Type B pancreatic cell (in vitro differentiated cells): ENCODE measurements around the gene PPM1A. TPM values are rescaled to one million over a fixed set of nuclear protein-coding genes. Genes with fewer than 3 reads are reported as not detected.

Experiments used
- DNase-seq: peaks from one replicate; pipeline ENCODE4 v3.0.0; 2021; ENCODE audit warnings: mixed read lengths; ENCODE audit not compliant: unreplicated experiment; ENCODE audit errors: extremely low spot score
- H3K27ac Mint-ChIP-seq: 2 replicates; pipeline ENCODE4 v1.8.0; 2021; ENCODE audit warnings: mild to moderate bottlenecking, mixed read lengths
- H3K27me3 Mint-ChIP-seq: 2 replicates; pipeline ENCODE4 v1.8.0; 2021; ENCODE audit warnings: mixed read lengths
- H3K36me3 Mint-ChIP-seq: 2 replicates; pipeline ENCODE4 v1.8.0; 2021; ENCODE audit warnings: mixed read lengths
- H3K4me1 Mint-ChIP-seq: one replicate; pipeline ENCODE4 v1.8.0; 2021; ENCODE audit warnings: mixed read lengths; ENCODE audit not compliant: unreplicated experiment
- H3K4me3 Mint-ChIP-seq: 2 replicates; pipeline ENCODE4 v1.8.0; 2021; ENCODE audit warnings: mild to moderate bottlenecking, mixed read lengths
- H3K9me3 Mint-ChIP-seq: 2 replicates; pipeline ENCODE4 v1.8.0; 2021; ENCODE audit warnings: mixed read lengths
- CTCF ChIP-seq: fragments of 200-600 bp; sonication (generic); conservative IDR thresholded peaks from 2 replicates; pipeline ENCODE4 v1.5.0; 2021; ENCODE audit warnings: antibody characterized with exemption, mild to moderate bottlenecking
- total RNA-seq: library from RNA; stranded (reverse); gene quantifications from 2 replicates; pipeline ENCODE4 v1.2.1, GENCODE V29; 2021; ENCODE audit warnings: low replicate concordance

PPM1A gene
- total RNA-seq, 1 donor from 2014 or later: 34.5 TPM

- no peak overlapping the region for H3K4me3 Mint-ChIP-seq
- H3K27me3 Mint-ChIP-seq: no peaks in the 10 kb centered on the region
- H3K27ac Mint-ChIP-seq: no peak overlapping the region
- DNase-seq: no peak
- no peaks in the 10 kb centered on the region for H3K4me1 Mint-ChIP-seq
- no peaks in the 10 kb centered on the region for H3K36me3 Mint-ChIP-seq
- peaks cover 7% of the 10 kb centered on the region for H3K9me3 Mint-ChIP-seq
- no peak for TF ChIP-seq CTCF
Measured at GRCh38 chr14:60229614-60230013, 19.4 kb upstream of the PPM1A start.

GRCh38 chr14:60232185-60232584, 16.8 kb upstream of the PPM1A start:
- H3K36me3 Mint-ChIP-seq: no peaks in the 10 kb centered on the region
- H3K9me3 Mint-ChIP-seq: peaks cover 7% of the 10 kb centered on the region
- H3K4me3 Mint-ChIP-seq: no peak overlapping the region
- no peaks in the 10 kb centered on the region for H3K4me1 Mint-ChIP-seq
- TF ChIP-seq CTCF: no peak
- no peak overlapping the region for H3K27ac Mint-ChIP-seq
- no peaks in the 10 kb centered on the region for H3K27me3 Mint-ChIP-seq
- no peak for DNase-seq

- Mint-ChIP-seq H3K9me3 (peaks cover 7% of the 10 kb centered on the region), H3K4me3 (no peak overlapping the region), H3K36me3 (no peaks in the 10 kb centered on the region), H3K27me3 (no peaks in the 10 kb centered on the region), H3K4me1 (no peaks in the 10 kb centered on the region), H3K27ac (no peak overlapping the region)
- TF ChIP-seq CTCF: no peak
- DNase-seq: no peak
Measured at GRCh38 chr14:60233251-60233650, 15.8 kb upstream of the PPM1A start.

DNA sequence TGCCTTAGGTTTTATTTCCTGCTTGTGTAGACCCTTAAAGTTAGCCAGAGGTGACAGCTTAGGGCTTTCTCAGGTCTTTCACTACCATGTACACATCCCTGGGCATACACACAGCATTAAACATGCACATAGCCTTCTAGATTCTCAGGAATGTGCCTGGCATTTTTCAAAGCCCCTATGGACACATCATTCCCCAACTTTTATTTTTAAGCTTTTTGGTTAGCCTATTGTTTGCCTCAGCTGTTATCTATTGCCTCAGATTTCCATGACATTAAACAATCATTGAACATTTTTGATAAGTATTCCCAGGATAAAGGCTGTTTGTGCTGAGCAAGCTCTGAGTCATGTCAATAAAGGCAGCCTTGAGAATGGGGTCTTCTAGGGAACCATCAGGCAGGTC, 15.1 kb upstream of the PPM1A start:
- Mint-ChIP-seq H3K36me3 (no peaks in the 10 kb centered on the region), H3K9me3 (peaks cover 7% of the 10 kb centered on the region), H3K27me3 (no peaks in the 10 kb centered on the region), H3K4me1 (no peaks in the 10 kb centered on the region), H3K4me3 (no peak overlapping the region), H3K27ac (no peak overlapping the region)
- no peak for DNase-seq
- no peak for TF ChIP-seq CTCF

GRCh38 chr14:60235440-60235839, 13.6 kb upstream of the PPM1A start:
- peaks cover 7% of the 10 kb centered on the region for H3K9me3 Mint-ChIP-seq
- H3K27ac Mint-ChIP-seq: no peak overlapping the region
- no peak for TF ChIP-seq CTCF
- no peaks in the 10 kb centered on the region for H3K27me3 Mint-ChIP-seq
- no peaks in the 10 kb centered on the region for H3K4me1 Mint-ChIP-seq
- DNase-seq: no peak
- no peaks in the 10 kb centered on the region for H3K36me3 Mint-ChIP-seq
- H3K4me3 Mint-ChIP-seq: no peak overlapping the region

- H3K27me3 Mint-ChIP-seq: no peaks in the 10 kb centered on the region
Measured at GRCh38 chr14:60238955-60239354, 10.1 kb upstream of the PPM1A start.

More at GRCh38 chr14:60238955-60239354, 10.1 kb upstream of the PPM1A start:
- Mint-ChIP-seq H3K36me3 (no peaks in the 10 kb centered on the region), H3K9me3 (no peaks in the 10 kb centered on the region), H3K27ac (no peak overlapping the region), H3K4me3 (no peak overlapping the region), H3K4me1 (no peaks in the 10 kb centered on the region)
- DNase-seq: no peak
- TF ChIP-seq CTCF: no peak
